Astrocyte (in vitro differentiated cells and primary cell): ENCODE data around the gene ITPK1. TPM values are rescaled to one million over a fixed set of nuclear protein-coding genes. Genes with fewer than 3 reads are reported as not detected.

Experiments
- DNase-seq: peaks from one replicate; pipeline ENCODE4 v3.0.0-alpha.2; 2010; ENCODE audit warnings: low read depth
- FAIRE-seq: peaks from 2 replicates; lab custom pipeline; 2011; peaks lifted over from hg19 to GRCh38; lab: Jason Lieb, UNC
- H2AFZ ChIP-seq: 2 replicates; pipeline ENCODE4 v1.6.0; 2012; ENCODE audit warnings: low read depth, low read length, inconsistent platforms
- H3K27ac ChIP-seq: 2 replicates; pipeline ENCODE4 v1.5.1; 2011; ENCODE audit warnings: low read depth, low read length, inconsistent platforms
- H3K27me3 ChIP-seq: 2 replicates; pipeline ENCODE4 v1.6.0; 2011; ENCODE audit warnings: low read length, inconsistent platforms; ENCODE audit not compliant: insufficient read depth
- H3K36me3 ChIP-seq: 2 replicates; pipeline ENCODE4 v1.5.1; 2011; ENCODE audit warnings: low read length, inconsistent platforms; ENCODE audit not compliant: insufficient read depth
- H3K4me1 ChIP-seq: 2 replicates; pipeline ENCODE4 v1.5.1; 2011; ENCODE audit warnings: low read length, inconsistent platforms; ENCODE audit not compliant: insufficient read depth
- H3K4me2 ChIP-seq: 2 replicates; pipeline ENCODE4 v1.6.0; 2012; ENCODE audit warnings: low read length, inconsistent platforms
- H3K4me3 ChIP-seq: 2 replicates; pipeline ENCODE4 v1.5.1; 2011; ENCODE audit warnings: low read depth, mild to moderate bottlenecking, low read length, inconsistent platforms; ENCODE audit not compliant: insufficient read depth
- H3K79me2 ChIP-seq: 2 replicates; pipeline ENCODE4 v1.6.0; 2012; ENCODE audit warnings: mild to moderate bottlenecking, low read length, inconsistent platforms; ENCODE audit not compliant: insufficient read depth
- H3K9ac ChIP-seq: 2 replicates; pipeline ENCODE4 v1.6.0; 2012; ENCODE audit warnings: mild to moderate bottlenecking, low read length, inconsistent platforms
- H3K9me3 ChIP-seq: 2 replicates; pipeline ENCODE4 v1.5.1; 2012; ENCODE audit warnings: low read depth, mild to moderate bottlenecking, low read length, inconsistent platforms; ENCODE audit not compliant: insufficient read depth
- H4K20me1 ChIP-seq: 2 replicates; pipeline ENCODE4 v1.6.0; 2012; ENCODE audit warnings: low read length, inconsistent platforms; ENCODE audit not compliant: insufficient read depth
- H3K27ac Mint-ChIP-seq: one replicate; pipeline ENCODE4 v1.8.0; 2021; ENCODE audit warnings: mild to moderate bottlenecking, mixed read lengths; ENCODE audit not compliant: unreplicated experiment
- H3K27me3 Mint-ChIP-seq: one replicate; pipeline ENCODE4 v1.8.0; 2021; ENCODE audit warnings: low read depth, mixed read lengths; ENCODE audit not compliant: unreplicated experiment
- H3K36me3 Mint-ChIP-seq: one replicate; pipeline ENCODE4 v1.8.0; 2021; ENCODE audit warnings: low read depth, mixed read lengths; ENCODE audit not compliant: unreplicated experiment
- H3K4me1 Mint-ChIP-seq: one replicate; pipeline ENCODE4 v1.8.0; 2021; ENCODE audit warnings: low read depth, mixed read lengths; ENCODE audit not compliant: unreplicated experiment
- H3K4me3 Mint-ChIP-seq: one replicate; pipeline ENCODE4 v1.8.0; 2021; ENCODE audit warnings: mild to moderate bottlenecking, moderate library complexity, mixed read lengths; ENCODE audit not compliant: unreplicated experiment
- H3K9me3 Mint-ChIP-seq: one replicate; pipeline ENCODE4 v1.8.0; 2021; ENCODE audit warnings: mild to moderate bottlenecking, mixed read lengths; ENCODE audit not compliant: unreplicated experiment
- CTCF ChIP-seq: IDR thresholded peaks from 2 replicates; pipeline ENCODE4 v1.5.1; 2011; ENCODE audit warnings: low read depth, mild to moderate bottlenecking, inconsistent platforms, low read length, moderate library complexity; ENCODE audit not compliant: insufficient read depth
- EZH2 ChIP-seq: IDR thresholded peaks from 2 replicates; pipeline ENCODE4 v1.6.1; 2012; ENCODE audit warnings: mild to moderate bottlenecking, low read length, inconsistent platforms; ENCODE audit not compliant: insufficient read depth
- total RNA-seq: library from RNA; stranded (reverse); gene quantifications from 2 replicates; pipeline ENCODE4 v1.2.1, GENCODE V29; 2021

Gene ITPK1
- total RNA-seq, 1 donor from 2014 or later: 13.0 TPM

GRCh38 chr14:93005135-93005813 lies 110.5 kb downstream of the ITPK1 start:
- FAIRE-seq: no peak
- no peak overlapping the region for H2AFZ ChIP-seq
- H3K27ac ChIP-seq: no peak overlapping the region
- no peaks in the 10 kb centered on the region for H3K9me3 ChIP-seq
- Mint-ChIP-seq H3K4me1 (peaks cover 31% of the 10 kb centered on the region), H3K27ac (no peak overlapping the region), H3K27me3 (peaks cover 19% of the 10 kb centered on the region), H3K36me3 (no peaks in the 10 kb centered on the region), H3K4me3 (no peak overlapping the region), H3K9me3 (no peaks in the 10 kb centered on the region)
- peaks cover 57% of the 10 kb centered on the region for H4K20me1 ChIP-seq
- TF ChIP-seq CTCF: no peak
- peaks cover 33% of the 10 kb centered on the region for H3K4me1 ChIP-seq
- peaks cover 3% of the 10 kb centered on the region for H3K27me3 ChIP-seq
- no peaks in the 10 kb centered on the region for H3K79me2 ChIP-seq
- no peaks in the 10 kb centered on the region for H3K36me3 ChIP-seq
- DNase-seq: no peak
- H3K9ac ChIP-seq: no peak overlapping the region
- no peak overlapping the region for H3K4me3 ChIP-seq
- H3K4me2 ChIP-seq: peak overlapping the region; percentile 66

DNA sequence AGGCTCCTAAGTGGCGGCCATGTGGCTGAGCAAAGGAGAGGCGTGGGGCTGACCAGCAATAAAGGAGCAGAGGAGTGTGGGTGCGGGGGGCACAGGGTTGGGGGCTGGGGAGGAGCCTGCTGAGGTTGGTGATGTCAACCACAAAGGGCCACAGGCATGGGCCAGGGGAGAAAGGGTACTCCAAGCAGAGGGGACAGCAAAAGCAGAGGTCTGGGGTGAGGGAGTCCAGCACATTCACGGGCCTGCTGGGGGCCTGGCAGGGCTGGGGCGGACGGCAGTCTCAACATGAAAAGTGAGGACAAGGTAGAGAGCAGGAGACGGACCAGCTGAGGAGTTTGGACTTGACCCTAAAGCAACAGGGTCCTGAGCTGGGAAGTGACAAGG lies 111.0 kb downstream of the ITPK1 start:
- no peak overlapping the region for H3K4me3 ChIP-seq
- H3K79me2 ChIP-seq: no peaks in the 10 kb centered on the region
- H3K4me2 ChIP-seq: no peak overlapping the region
- peaks cover 33% of the 10 kb centered on the region for H3K4me1 ChIP-seq
- H3K9ac ChIP-seq: no peak overlapping the region
- FAIRE-seq (no peak), DNase-seq (no peak)
- no peak for TF ChIP-seq CTCF
- TF ChIP-seq EZH2: no peak
- peaks cover 3% of the 10 kb centered on the region for H3K27me3 ChIP-seq
- H3K4me3 Mint-ChIP-seq: no peak overlapping the region
- H4K20me1 ChIP-seq: peaks cover 55% of the 10 kb centered on the region
- no peak overlapping the region for H3K27ac Mint-ChIP-seq
- H3K36me3 ChIP-seq: no peaks in the 10 kb centered on the region
- no peak overlapping the region for H2AFZ ChIP-seq
- H3K27me3 Mint-ChIP-seq: peaks cover 16% of the 10 kb centered on the region
- no peaks in the 10 kb centered on the region for H3K36me3 Mint-ChIP-seq
- no peaks in the 10 kb centered on the region for H3K9me3 ChIP-seq
- H3K27ac ChIP-seq: no peak overlapping the region
- no peaks in the 10 kb centered on the region for H3K9me3 Mint-ChIP-seq
- H3K4me1 Mint-ChIP-seq: peaks cover 29% of the 10 kb centered on the region

DNA sequence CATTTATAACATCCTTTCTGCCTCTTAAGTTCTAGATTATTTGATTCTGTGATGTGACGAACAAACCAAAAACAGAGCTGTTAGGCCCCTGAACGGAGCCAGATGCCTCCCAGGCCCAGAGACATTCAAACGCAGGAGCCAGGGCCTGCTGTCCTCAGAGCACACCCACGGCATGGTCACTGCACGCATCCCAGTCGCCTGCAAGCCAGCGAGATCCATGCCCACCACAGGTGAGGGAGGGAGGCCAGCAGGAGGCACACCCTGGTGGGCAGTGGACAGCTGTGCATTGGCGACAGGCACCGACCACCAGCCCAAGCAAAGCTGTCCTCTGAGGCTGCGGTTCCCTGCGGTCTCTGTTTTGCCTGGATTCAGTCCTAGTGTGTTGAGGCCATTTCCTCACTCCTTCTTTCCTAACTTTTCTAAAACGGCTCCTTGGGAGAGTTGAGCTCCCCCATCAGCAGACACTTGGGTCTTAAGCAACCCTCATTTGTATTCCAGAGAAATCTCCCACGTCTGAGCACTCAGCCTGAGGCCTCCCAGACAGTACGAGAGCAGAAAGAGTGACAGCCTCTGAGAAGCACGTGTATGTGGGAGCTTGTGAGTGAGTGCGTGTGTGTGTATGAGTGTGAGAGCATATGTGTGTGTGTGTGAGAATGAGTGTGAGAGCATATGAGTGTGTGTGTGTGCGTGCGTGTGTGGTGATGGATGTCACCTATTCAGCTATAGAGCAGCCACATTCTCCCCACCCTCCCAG lies 111.6 kb downstream of the ITPK1 start:
- H3K4me1 ChIP-seq: peaks cover 33% of the 10 kb centered on the region
- Mint-ChIP-seq H3K4me1 (peaks cover 29% of the 10 kb centered on the region), H3K9me3 (no peaks in the 10 kb centered on the region), H3K27ac (no peak overlapping the region), H3K36me3 (no peaks in the 10 kb centered on the region), H3K4me3 (peak overlapping the region; percentile 1), H3K27me3 (peaks cover 12% of the 10 kb centered on the region)
- no peak overlapping the region for H3K4me2 ChIP-seq
- H3K27me3 ChIP-seq: peaks cover 3% of the 10 kb centered on the region
- H4K20me1 ChIP-seq: peaks cover 51% of the 10 kb centered on the region
- no peaks in the 10 kb centered on the region for H3K9me3 ChIP-seq
- no peak for TF ChIP-seq EZH2
- TF ChIP-seq CTCF: no peak
- H3K4me3 ChIP-seq: no peak overlapping the region
- no peak overlapping the region for H3K9ac ChIP-seq
- FAIRE-seq (no peak), DNase-seq (no peak)
- no peak overlapping the region for H2AFZ ChIP-seq
- H3K27ac ChIP-seq: no peak overlapping the region
- no peaks in the 10 kb centered on the region for H3K36me3 ChIP-seq
- H3K79me2 ChIP-seq: no peaks in the 10 kb centered on the region
